ENCODE measurements around the gene USF2. TPM values are rescaled to one million over a fixed set of nuclear protein-coding genes. Genes with fewer than 3 reads are reported as not detected.

USF2 gene
- total RNA-seq, 2 experiments from 2014 or later: 138 to 154 TPM

DNA sequence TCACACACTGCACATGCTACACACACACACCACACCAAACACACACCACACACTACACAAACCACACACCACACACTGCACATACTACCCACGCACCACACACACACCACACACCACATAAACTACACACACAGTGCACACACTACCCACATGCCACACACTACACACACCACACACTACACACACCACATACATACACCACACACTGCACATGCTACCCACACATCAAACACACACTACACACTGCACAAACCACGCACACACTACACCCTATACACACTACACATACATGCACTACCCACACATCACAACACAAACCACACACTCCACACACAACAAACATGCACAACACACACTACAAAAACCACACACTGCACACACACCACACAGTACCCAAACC lies 29.2 kb downstream of the USF2 start:
- DNase-seq (no peak), ATAC-seq (no peak)
- Mint-ChIP-seq H3K4me3 (no peak overlapping the region), H3K27me3 (peaks cover 2% of the 10 kb centered on the region), H3K4me1 (peaks cover 8% of the 10 kb centered on the region), H3K9me3 (ENCODE audit: low read depth) (no peaks in the 10 kb centered on the region), H3K36me3 (no peaks in the 10 kb centered on the region), H3K27ac (no peak overlapping the region)
- CTCF ChIA-PET: no interaction called here

DNA sequence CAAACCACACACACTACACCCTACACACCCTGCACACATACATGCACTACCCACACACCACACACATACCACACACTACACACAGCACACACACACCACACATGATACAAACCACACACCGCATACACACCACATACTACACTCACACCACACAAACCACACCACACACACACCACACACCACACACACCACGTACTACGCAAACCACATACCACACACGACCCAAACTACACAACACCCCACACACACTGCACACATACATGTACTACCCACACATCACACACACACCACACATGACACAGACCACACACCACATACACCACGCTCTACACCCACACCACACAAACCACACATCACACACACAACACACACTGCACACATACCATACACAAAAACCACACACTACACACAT lies 29.8 kb downstream of the USF2 start:
- CTCF ChIA-PET: no interaction called here
- H3K27me3 Mint-ChIP-seq: peaks cover 2% of the 10 kb centered on the region
- H3K9me3 Mint-ChIP-seq (ENCODE audit: low read depth): no peaks in the 10 kb centered on the region
- H3K36me3 Mint-ChIP-seq: no peaks in the 10 kb centered on the region
- no peak for ATAC-seq
- H3K4me3 Mint-ChIP-seq: no peak overlapping the region
- H3K27ac Mint-ChIP-seq: no peak overlapping the region
- H3K4me1 Mint-ChIP-seq: peaks cover 8% of the 10 kb centered on the region
- DNase-seq: no peak

- Mint-ChIP-seq H3K4me3 (no peak overlapping the region), H3K9me3 (ENCODE audit: low read depth) (no peaks in the 10 kb centered on the region), H3K27ac (no peak overlapping the region), H3K27me3 (peaks cover 2% of the 10 kb centered on the region), H3K36me3 (no peaks in the 10 kb centered on the region), H3K4me1 (peaks cover 8% of the 10 kb centered on the region)
- CTCF ChIA-PET: no interaction called here
- DNase-seq (no peak), ATAC-seq (no peak)
Measured at GRCh38 chr19:35299523-35300338, 31.0 kb downstream of the USF2 start.

GRCh38 chr19:35300339-35300649 lies 31.5 kb downstream of the USF2 start:
- no peak overlapping the region for H3K27ac Mint-ChIP-seq
- H3K4me3 Mint-ChIP-seq: no peak overlapping the region
- H3K9me3 Mint-ChIP-seq (ENCODE audit: low read depth): no peaks in the 10 kb centered on the region
- H3K36me3 Mint-ChIP-seq: no peaks in the 10 kb centered on the region
- peaks cover 2% of the 10 kb centered on the region for H3K27me3 Mint-ChIP-seq
- H3K4me1 Mint-ChIP-seq: peaks cover 8% of the 10 kb centered on the region
- ATAC-seq: no peak
- CTCF ChIA-PET: no interaction called here
- no peak for DNase-seq

DNA sequence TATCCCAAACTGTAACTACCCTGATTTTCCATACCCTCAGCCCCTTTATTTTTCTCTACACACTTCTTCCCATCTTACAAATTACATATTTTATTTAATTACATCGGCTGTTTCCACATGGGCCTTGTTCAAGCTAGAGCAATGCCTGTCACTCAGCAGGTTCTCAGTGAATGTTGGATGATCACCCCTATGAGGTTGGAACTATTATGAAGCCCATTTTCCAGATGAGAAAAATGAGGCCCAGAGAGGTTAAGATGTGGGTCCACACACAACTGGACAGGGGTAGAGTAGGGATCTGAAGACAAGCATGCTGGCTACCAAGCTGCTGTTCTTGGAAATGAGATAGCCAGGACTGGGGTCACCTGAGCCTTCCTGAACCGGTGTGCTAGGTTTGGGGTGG lies 33.2 kb downstream of the USF2 start:
- Mint-ChIP-seq H3K27ac (no peak overlapping the region), H3K36me3 (no peaks in the 10 kb centered on the region), H3K27me3 (peaks cover 2% of the 10 kb centered on the region), H3K9me3 (ENCODE audit: low read depth) (no peaks in the 10 kb centered on the region), H3K4me3 (no peak overlapping the region), H3K4me1 (no peaks in the 10 kb centered on the region)
- DNase-seq: no peak
- ATAC-seq: no peak
- CTCF ChIA-PET: interaction anchor here (1.8 kb wide), 1 partner anchor 193 kb away, joined by 4 read pairs; no protein-coding TSS in a partner anchor

- H3K27me3 Mint-ChIP-seq: peaks cover 2% of the 10 kb centered on the region
- H3K4me3 Mint-ChIP-seq: no peak overlapping the region
Measured at GRCh38 chr19:35302446-35302845, 33.7 kb downstream of the USF2 start.

DNA sequence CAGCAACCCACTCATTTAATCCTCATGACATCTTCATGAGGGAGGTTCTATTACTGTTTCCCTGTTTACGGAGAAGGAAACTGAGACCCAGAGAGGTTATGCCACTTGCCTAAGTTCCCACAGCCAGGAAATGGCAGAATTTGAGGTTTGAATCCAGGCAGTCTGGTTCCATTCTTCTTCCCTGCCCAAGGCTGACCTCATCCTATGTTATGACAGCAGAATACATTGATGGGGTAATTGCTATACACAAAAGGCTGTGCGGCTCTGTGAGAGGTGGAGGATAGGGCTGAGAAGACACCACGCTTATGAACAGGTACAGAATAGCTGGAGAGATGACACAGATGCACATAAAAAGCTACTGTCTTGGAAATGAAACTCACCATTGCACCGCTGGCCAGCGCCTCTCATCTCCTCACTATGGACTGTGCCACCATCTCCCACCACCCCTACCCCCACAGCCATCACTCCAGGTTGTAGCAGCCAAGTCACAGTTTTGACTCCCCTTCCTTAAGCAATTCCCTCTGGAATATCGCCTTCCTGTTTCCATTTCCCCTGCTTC lies 34.7 kb downstream of the USF2 start:
- H3K4me1 Mint-ChIP-seq: no peaks in the 10 kb centered on the region
- no peaks in the 10 kb centered on the region for H3K9me3 Mint-ChIP-seq (ENCODE audit: low read depth)
- no peaks in the 10 kb centered on the region for H3K36me3 Mint-ChIP-seq
- CTCF ChIA-PET: interaction anchor here (1.2 kb wide), 1 partner anchor 259 kb away, joined by 3 read pairs; no protein-coding TSS in a partner anchor
- ATAC-seq (no peak), DNase-seq (no peak)
- no peak overlapping the region for H3K27ac Mint-ChIP-seq
- no peak overlapping the region for H3K4me3 Mint-ChIP-seq
- H3K27me3 Mint-ChIP-seq: peaks cover 7% of the 10 kb centered on the region

More at GRCh38 chr19:35302446-35302845, 33.7 kb downstream of the USF2 start:
- H3K4me1 Mint-ChIP-seq: no peaks in the 10 kb centered on the region
- CTCF ChIA-PET: interaction anchor here (1.8 kb wide), 1 partner anchor 193 kb away, joined by 4 read pairs; no protein-coding TSS in a partner anchor
- no peaks in the 10 kb centered on the region for H3K9me3 Mint-ChIP-seq (ENCODE audit: low read depth)
- ATAC-seq (no peak), DNase-seq (no peak)
- no peaks in the 10 kb centered on the region for H3K36me3 Mint-ChIP-seq
- no peak overlapping the region for H3K27ac Mint-ChIP-seq

DNA sequence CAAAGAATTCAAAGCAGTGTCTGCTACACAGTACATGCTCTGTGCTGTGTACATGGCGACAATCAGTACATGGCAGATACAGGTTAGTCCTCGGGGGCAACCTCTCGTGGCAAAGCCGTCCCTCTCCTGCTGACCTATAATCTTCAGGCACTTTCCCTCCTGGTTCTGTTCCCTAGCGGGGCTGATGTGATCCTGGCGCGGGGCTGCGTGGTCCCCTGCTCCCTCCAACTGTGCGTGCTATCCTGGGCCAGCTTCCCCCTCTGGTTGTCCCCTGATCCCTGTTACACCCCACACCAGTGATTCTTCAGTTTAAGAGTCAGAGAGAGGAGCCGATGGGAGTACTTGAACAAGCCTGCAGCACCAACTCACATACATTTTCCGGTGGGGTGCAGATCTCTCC lies 35.3 kb downstream of the USF2 start:
- ATAC-seq (no peak), DNase-seq (no peak)
- no peaks in the 10 kb centered on the region for H3K4me1 Mint-ChIP-seq
- H3K27ac Mint-ChIP-seq: no peak overlapping the region
- H3K27me3 Mint-ChIP-seq: peaks cover 11% of the 10 kb centered on the region
- no peak overlapping the region for H3K4me3 Mint-ChIP-seq
- no peaks in the 10 kb centered on the region for H3K36me3 Mint-ChIP-seq
- H3K9me3 Mint-ChIP-seq (ENCODE audit: low read depth): no peaks in the 10 kb centered on the region
- CTCF ChIA-PET: interaction anchor here (1.2 kb wide), 1 partner anchor 260 kb away, joined by 3 read pairs; no protein-coding TSS in a partner anchor

DNA sequence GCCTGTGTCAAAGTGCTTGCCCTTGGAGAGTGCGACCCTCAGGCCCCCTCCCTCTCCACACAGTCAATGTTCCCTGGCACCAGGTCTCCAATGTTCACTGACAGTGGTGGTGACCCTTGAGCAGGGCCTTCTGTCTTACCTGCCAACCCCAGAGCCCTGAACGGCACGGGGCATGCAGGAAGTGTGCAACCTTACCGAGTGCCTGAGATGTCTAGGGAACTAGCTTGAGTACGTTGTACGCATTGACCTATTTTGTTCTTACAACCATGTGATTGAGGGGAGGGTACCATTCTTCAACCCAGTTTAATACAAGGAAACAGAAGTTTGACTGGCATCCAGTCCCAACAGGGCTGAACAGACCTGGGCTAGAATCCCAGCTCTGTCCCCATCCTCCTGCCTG lies 36.4 kb downstream of the USF2 start:
- CTCF ChIA-PET: no interaction called here
- H3K27me3 Mint-ChIP-seq: peaks cover 11% of the 10 kb centered on the region
- H3K4me3 Mint-ChIP-seq: no peak overlapping the region
- no peaks in the 10 kb centered on the region for H3K9me3 Mint-ChIP-seq (ENCODE audit: low read depth)
- H3K27ac Mint-ChIP-seq: no peak overlapping the region
- ATAC-seq (no peak), DNase-seq (no peak)
- H3K36me3 Mint-ChIP-seq: no peaks in the 10 kb centered on the region
- H3K4me1 Mint-ChIP-seq: no peaks in the 10 kb centered on the region

DNA sequence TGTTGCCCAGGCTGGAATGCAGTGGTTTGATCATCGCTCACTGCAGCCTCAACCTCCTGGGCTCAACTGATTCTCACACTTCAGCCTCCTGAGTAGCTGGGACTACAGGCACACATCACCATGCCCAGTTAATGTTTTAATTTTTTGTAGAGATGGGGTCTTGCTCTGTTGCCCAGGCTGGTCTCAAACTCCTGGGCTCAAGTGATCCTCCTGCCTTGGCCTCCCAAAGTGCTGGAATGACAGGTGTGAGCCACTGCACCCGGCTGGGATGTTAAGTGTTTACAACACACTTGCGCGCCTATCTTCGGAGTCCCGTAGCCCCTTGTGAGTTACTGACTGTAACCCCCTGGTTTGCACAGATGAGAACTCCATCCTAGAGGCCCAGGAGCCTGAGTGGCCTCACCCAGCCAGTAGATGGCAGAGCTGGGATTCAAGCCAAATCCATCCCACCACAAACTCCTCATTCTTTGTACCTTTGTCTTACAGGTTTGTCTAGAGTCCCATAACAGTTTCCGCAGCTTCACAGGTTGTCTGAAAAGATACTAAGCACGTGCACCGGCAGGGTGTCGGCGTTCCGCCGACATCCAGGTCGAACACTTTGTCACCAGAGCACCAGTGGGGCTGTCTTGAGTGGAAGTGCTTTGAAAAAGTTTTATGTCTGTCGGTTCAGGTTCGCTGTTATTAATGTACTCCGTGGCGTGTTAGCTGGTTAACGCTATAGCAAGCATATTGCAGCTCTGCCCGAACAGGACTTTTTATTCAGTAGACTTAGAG lies 37.9 kb downstream of the USF2 start:
- H3K27me3 Mint-ChIP-seq: peaks cover 11% of the 10 kb centered on the region
- no peak overlapping the region for H3K4me3 Mint-ChIP-seq
- no peaks in the 10 kb centered on the region for H3K4me1 Mint-ChIP-seq
- H3K27ac Mint-ChIP-seq: no peak overlapping the region
- no peak for DNase-seq
- no peaks in the 10 kb centered on the region for H3K9me3 Mint-ChIP-seq (ENCODE audit: low read depth)
- CTCF ChIA-PET: interaction anchor here (1.6 kb wide), 1 partner anchor 47 kb away, joined by 3 read pairs; no protein-coding TSS in a partner anchor
- no peaks in the 10 kb centered on the region for H3K36me3 Mint-ChIP-seq
- ATAC-seq: no peak

DNA sequence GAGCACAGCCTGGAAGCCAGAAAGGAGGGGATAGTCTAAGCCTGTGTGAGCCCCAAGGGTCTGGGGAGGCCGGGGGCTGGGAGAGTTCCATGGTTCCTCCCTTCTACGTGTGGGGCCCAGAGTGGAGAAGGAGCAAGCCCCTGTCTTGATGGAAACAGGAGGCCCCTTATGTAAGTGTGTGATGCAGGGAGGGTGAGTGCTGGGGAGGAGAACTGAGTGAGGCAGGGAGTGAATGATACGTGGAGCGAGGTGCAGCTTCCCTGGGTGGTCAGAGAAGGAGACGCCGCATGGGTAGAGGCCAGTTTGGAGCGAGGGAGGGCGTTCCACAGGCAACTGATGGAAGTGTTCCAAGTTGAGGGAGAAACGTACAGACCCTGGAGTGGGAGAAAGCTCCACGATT lies 39.2 kb downstream of the USF2 start:
- Mint-ChIP-seq H3K4me3 (no peak overlapping the region), H3K4me1 (no peaks in the 10 kb centered on the region), H3K27ac (no peak overlapping the region), H3K9me3 (ENCODE audit: low read depth) (no peaks in the 10 kb centered on the region), H3K36me3 (no peaks in the 10 kb centered on the region), H3K27me3 (peaks cover 9% of the 10 kb centered on the region)
- DNase-seq (no peak), ATAC-seq (no peak)
- CTCF ChIA-PET: interaction anchor here (1.6 kb wide), 1 partner anchor 46 kb away, joined by 3 read pairs; no protein-coding TSS in a partner anchor

- Mint-ChIP-seq H3K27ac (no peak overlapping the region), H3K27me3 (peaks cover 9% of the 10 kb centered on the region), H3K4me3 (no peak overlapping the region), H3K36me3 (no peaks in the 10 kb centered on the region), H3K9me3 (ENCODE audit: low read depth) (no peaks in the 10 kb centered on the region), H3K4me1 (no peaks in the 10 kb centered on the region)
- DNase-seq (no peak), ATAC-seq (no peak)
- CTCF ChIA-PET: no interaction called here
Measured at GRCh38 chr19:35308910-35309309, 40.1 kb downstream of the USF2 start.

- DNase-seq (no peak), ATAC-seq (no peak)
- CTCF ChIA-PET: no interaction called here
- H3K27me3 Mint-ChIP-seq: peaks cover 11% of the 10 kb centered on the region
- no peak overlapping the region for H3K4me3 Mint-ChIP-seq
- no peak overlapping the region for H3K27ac Mint-ChIP-seq
- H3K36me3 Mint-ChIP-seq: no peaks in the 10 kb centered on the region
- H3K9me3 Mint-ChIP-seq (ENCODE audit: low read depth): no peaks in the 10 kb centered on the region
- no peaks in the 10 kb centered on the region for H3K4me1 Mint-ChIP-seq
Measured at GRCh38 chr19:35309481-35310279, 40.9 kb downstream of the USF2 start.

Measured in activated CD8-positive, alpha-beta memory T cell treated with anti-CD3 and anti-CD28 coated beads, Interleukin-2, amount 10 ng/mL, durations not matched to agents 7 days and 5 days (primary cell).